HepG2 (cell line): ENCODE results near the gene CXADR. TPM values are rescaled to one million over a fixed set of nuclear protein-coding genes. Genes with fewer than 3 reads are reported as not detected.

Experiments used
- ATAC-seq: fragments of 200-7000 bp; cut with Tn5 transposase; 3 replicates; pipeline ENCODE4 v1.9.1; 2020; ENCODE audit warnings: mild to moderate bottlenecking, moderate library complexity
- BruUV-seq: library from RNA; stranded (reverse); fragments of 400-500 nt; replicated peaks from 2 replicates; lab custom pipeline; 2021; lab: Mats Ljungman, UMichigan
- CTCF ChIA-PET: fragments of 300-600 bp; formaldehyde crosslinking; extraction: SDS; loops from one replicate; lab custom pipeline; 2021; ENCODE audit warnings: low total read pairs, inconsistent platforms, low intra/inter-chr PET ratio; lab: Yijun Ruan, JAX
- POLR2A ChIA-PET: fragments of 350-600 bp; sonication (Branson Sonifier 250); formaldehyde crosslinking; loops from one replicate; lab custom pipeline; 2020; ENCODE audit warnings: antibody characterized with exemption, inconsistent platforms; lab: Yijun Ruan, JAX
- DNase-seq: peaks from one replicate; pipeline ENCODE4 v3.0.0-alpha.2; 2015; ENCODE audit warnings: low spot score
- FAIRE-seq: peaks from 3 replicates; lab custom pipeline; 2011; peaks lifted over from hg19 to GRCh38; lab: Jason Lieb, UNC
- H2AFZ ChIP-seq: one replicate; pipeline ENCODE4 v1.6.1; 2011; ENCODE audit warnings: low read length, inconsistent platforms
- H3K27ac ChIP-seq: fragments of 300-600 bp; 3 replicates; pipeline ENCODE4 v1.8.0; 2011; ENCODE audit warnings: mixed run types, mild to moderate bottlenecking, mixed read lengths, low read length, inconsistent platforms; ENCODE audit not compliant: insufficient read depth; ENCODE audit errors: extremely low read length
- H3K27me3 ChIP-seq, 2 experiments: fragments of 200-600 bp in 1 of 2; 2 replicates in 1 of 2; 3 replicates in 1 of 2; pipeline versions ENCODE4 v1.6.0 to v1.8.0; 2011; ENCODE audit warnings: low read length in 2 of 2, mild to moderate bottlenecking in 2 of 2, moderate library complexity in 2 of 2, inconsistent platforms in 1 of 2; ENCODE audit not compliant: insufficient read depth in 2 of 2, control insufficient read depth in 1 of 2
- H3K36me3 ChIP-seq, 2 experiments: fragments of 200-600 bp in 1 of 2; replicated peaks in 1 of 2; 2 replicates in 1 of 2; 3 replicates in 1 of 2; pipeline versions ENCODE4 v1.5.1 to v1.8.0; 2011; ENCODE audit warnings: low read length in 2 of 2, inconsistent platforms in 1 of 2; ENCODE audit not compliant: insufficient read depth in 2 of 2, control insufficient read depth in 1 of 2
- H3K4me1 ChIP-seq: 2 replicates; pipeline ENCODE4 v1.5.1; 2012; ENCODE audit warnings: low read length, inconsistent platforms; ENCODE audit not compliant: insufficient read depth
- H3K4me2 ChIP-seq: 2 replicates; pipeline ENCODE4 v1.6.0; 2011; ENCODE audit warnings: low read depth, low read length, inconsistent platforms
- H3K4me3 ChIP-seq, 3 experiments: fragments of 200-600 bp in 1 of 3; sonication (generic), shearing (Covaris generic) in 1 of 3; replicated peaks in 1 of 3; 2 replicates each; pipeline ENCODE4 v1.5.1; 2011 to 2016; ENCODE audit warnings: low read length in 3 of 3, inconsistent platforms in 2 of 3, low read depth in 2 of 3, mild to moderate bottlenecking in 2 of 3, control low read depth in 1 of 3, mixed read lengths in 1 of 3; ENCODE audit not compliant: insufficient read depth in 1 of 3
- H3K79me2 ChIP-seq: one replicate; pipeline ENCODE4 v1.6.1; 2011; ENCODE audit warnings: low read length, inconsistent platforms; ENCODE audit not compliant: insufficient read depth
- H3K9ac ChIP-seq: 2 replicates; pipeline ENCODE4 v1.6.0; 2011; ENCODE audit warnings: mild to moderate bottlenecking, low read depth, low read length, inconsistent platforms; ENCODE audit not compliant: insufficient read depth
- H3K9me3 ChIP-seq: 2 replicates; pipeline ENCODE4 v1.5.1; 2012; ENCODE audit warnings: mild to moderate bottlenecking, low read length
- H4K20me1 ChIP-seq: 2 replicates; pipeline ENCODE4 v1.6.0; 2011; ENCODE audit warnings: inconsistent platforms, mild to moderate bottlenecking, low read length, moderate library complexity; ENCODE audit not compliant: insufficient read depth
- BCLAF1 ChIP-seq: fragments of 450-650 bp; IDR thresholded peaks from 2 replicates; pipeline ENCODE4 v1.6.1; 2017; ENCODE audit warnings: mild to moderate bottlenecking
- DNMT1 ChIP-seq: sonication (generic); formaldehyde crosslinking; IDR thresholded peaks from 2 replicates; pipeline ENCODE4 v1.5.1; 2020; ENCODE audit warnings: mild to moderate bottlenecking, missing genetic modification reagents
- GMEB1 ChIP-seq: sonication (generic); formaldehyde crosslinking; IDR thresholded peaks from 2 replicates; pipeline ENCODE4 v1.5.1; 2020; ENCODE audit warnings: missing genetic modification reagents, mild to moderate bottlenecking, borderline replicate concordance
- HNF1B ChIP-seq: sonication (generic); formaldehyde crosslinking; IDR thresholded peaks from 2 replicates; pipeline ENCODE4 v1.5.1; 2020; ENCODE audit warnings: mild to moderate bottlenecking, moderate library complexity, missing genetic modification reagents
- ISL2 ChIP-seq: sonication (generic); formaldehyde crosslinking; IDR thresholded peaks from 2 replicates; pipeline ENCODE4 v1.5.0; 2020; ENCODE audit warnings: missing genetic modification reagents
- MIER3 ChIP-seq: IDR thresholded peaks from 2 replicates; pipeline ENCODE4 v1.6.1; 2016; ENCODE audit warnings: missing compliant biosample characterization, borderline replicate concordance
- NR2F1 ChIP-seq, 2 experiments: fragments of 450-650 bp in 1 of 2; formaldehyde crosslinking in 1 of 2; IDR thresholded peaks; 2 replicates each; pipeline versions ENCODE4 v1.5.0 to v1.6.1; 2016 to 2020; ENCODE audit warnings: mild to moderate bottlenecking in 1 of 2, missing compliant biosample characterization in 1 of 2, missing genetic modification reagents in 1 of 2, moderate library complexity in 1 of 2
- PHF21A ChIP-seq: sonication (generic); formaldehyde crosslinking; IDR thresholded peaks from 2 replicates; pipeline ENCODE4 v1.5.0; 2020; ENCODE audit warnings: mild to moderate bottlenecking, missing genetic modification reagents
- TCF12 ChIP-seq, 2 experiments: fragments of 450-650 bp in 1 of 2; sonication (generic) in 1 of 2; formaldehyde crosslinking in 1 of 2; IDR thresholded peaks; 2 replicates each; pipeline versions ENCODE4 v1.6.1 to v1.8.0; 2017 to 2022; ENCODE audit warnings: antibody characterized with exemption in 1 of 2, mild to moderate bottlenecking in 1 of 2, missing genetic modification reagents in 1 of 2, moderate library complexity in 1 of 2
- ZFX ChIP-seq: sonication (generic); formaldehyde crosslinking; IDR thresholded peaks from 2 replicates; pipeline ENCODE4 v1.4.0; 2020; ENCODE audit warnings: mild to moderate bottlenecking, low read depth, missing genetic modification reagents, moderate library complexity
- ZMYM4 ChIP-seq: sonication (generic); formaldehyde crosslinking; IDR thresholded peaks from 2 replicates; pipeline ENCODE4 v1.8.1; 2023; ENCODE audit warnings: mild to moderate bottlenecking, missing genetic modification reagents
- ZNF337 ChIP-seq: sonication (generic); formaldehyde crosslinking; IDR thresholded peaks from 2 replicates; pipeline ENCODE4 v1.5.1; 2020; ENCODE audit warnings: missing genetic modification reagents, low read depth, mild to moderate bottlenecking, borderline replicate concordance
- ZNF83 ChIP-seq: sonication (generic); formaldehyde crosslinking; IDR thresholded peaks from 2 replicates; pipeline ENCODE4 v1.4.0; 2020; ENCODE audit warnings: missing genetic modification reagents, mild to moderate bottlenecking, borderline replicate concordance
- WGBS: methylation state at CpG from one replicate; pipeline ENCODE4 v1.1.6; 2017; ENCODE audit warnings: low lambda C conversion rate; 5-methylcytosine and 5-hydroxymethylcytosine counted together
- in situ Hi-C: cut with HindIII; loops from 2 replicates; pipeline ENCODE4 v1.10.0; 2017; ENCODE audit warnings: low pct_unique_long_range_greater_than_20kb; ENCODE audit not compliant: extremely low pct_ligation_motif_present
- intact Hi-C: fragments of 100-400 bp; cut with micrococcal nuclease; formaldehyde crosslinking; loops from one replicate; pipeline ENCODE4 v1.10.0; 2022; ENCODE audit not compliant: unreplicated experiment
- polyA plus RNA-seq, 8 experiments: library from polyadenylated mRNA; depleted of rRNA in 3 of 8; stranded (reverse) in 7 of 8; unstranded in 1 of 8; fragments of >200 nt; fragmentation: Illumina TruSeq in 4 of 8; extraction: Trizol in 4 of 8; gene quantifications; 2 replicates each; pipeline versions ENCODE4 v1.2.1 to v1.2.3, GENCODE V29; 2011 to 2016; ENCODE audit warnings: low read depth in 4 of 8, missing spikeins in 1 of 8, mixed read lengths in 1 of 8; ENCODE audit not compliant: insufficient read depth in 1 of 8
- total RNA-seq, 5 experiments: library from RNA; depleted of rRNA; stranded (reverse); fragments of >200 nt; fragmentation: Illumina TruSeq; extraction: Trizol; gene quantifications; 2 replicates each; pipeline ENCODE4 v1.2.3, GENCODE V29; 2016; ENCODE audit warnings: low read depth in 1 of 5

CXADR gene
- total and polyA plus RNA-seq, 2 of the 13 experiments (the other 11 are each of a cell fraction or from before 2014, with no cell fraction given): 86.8 to 110 TPM

- in situ Hi-C loops (no loop called here), intact Hi-C loops (loop anchor here (1.0 kb wide), 3 partner anchors 8 to 22 kb away; no protein-coding TSS in a partner anchor)
- Histone ChIP-seq H2AFZ (no peak overlapping the region), H3K79me2 (peaks cover 93% of the 10 kb centered on the region), H3K9me3 (no peaks in the 10 kb centered on the region), H3K27ac (peak overlapping the region; percentile 87), H3K27me3 (no peaks in the 10 kb centered on the region), H4K20me1 (peaks cover 11% of the 10 kb centered on the region), H3K4me1 (peaks cover 100% of the 10 kb centered on the region), H3K9ac (peak overlapping the region; percentile 60), H3K36me3 (peaks cover 3 to 7% of the 10 kb centered on the region in 2 experiments; a peak in 2 of 5 replicates), H3K4me2 (peak overlapping the region; percentile 77), H3K4me3 (peak overlapping the region in 1 of 3 experiments; percentile 34; a peak in 2 of 6 replicates)
- no TSS peak for BruUV-seq
- WGBS: 1% methylated on average over 2 of the region's 2 CpGs
- ATAC-seq (peak; percentile 98), FAIRE-seq (peak; percentile 91), DNase-seq (peak; percentile 99)
- POLR2A ChIA-PET: interaction anchor here (0.7 to 5.4 kb wide), 5 partner anchors 11 to 50 kb away, joined by 4 to 59 read pairs (median 7); partner anchors contain the start of gene CXADR
- CTCF ChIA-PET: no interaction called here
- TF ChIP-seq ZNF83 (CRISPR knock-in tag): no peak
- peak; percentile 90 to 92 for TF ChIP-seq NR2F1 (CRISPR knock-in tag; IDR thresholded peaks at IDR 0.05)
- peak; percentile 97 for TF ChIP-seq HNF1B (CRISPR knock-in tag)
- peak; percentile 47; the same call in 1 of the 2 replicates for TF ChIP-seq GMEB1 (CRISPR knock-in tag)
- no peak for TF ChIP-seq DNMT1 (CRISPR knock-in tag)
- peak; percentile 98 for TF ChIP-seq ISL2 (CRISPR knock-in tag)
- no peak for TF ChIP-seq TCF12 (IDR thresholded peaks at IDR 0.05)
- TF ChIP-seq TCF12 (CRISPR knock-in tag; IDR thresholded peaks at IDR 0.05): peak; percentile 94
- TF ChIP-seq ZNF337 (CRISPR knock-in tag): peak; percentile 70; the same call in 1 of the 2 replicates
- peak; percentile 90 for TF ChIP-seq ZMYM4
- no peak for TF ChIP-seq BCLAF1
- TF ChIP-seq PHF21A (CRISPR knock-in tag): peak; percentile 97
- peak; percentile 98 for TF ChIP-seq MIER3 (CRISPR knock-in tag)
- peak; percentile 20; the same call in 1 of the 2 replicates for TF ChIP-seq ZFX (CRISPR knock-in tag)
These were observed 10.2 kb downstream of the CXADR start for GRCh38 chr21:17523007-17523451.
